Cardiac muscle cell (in vitro differentiated cells and primary cell): ENCODE data around the gene PIP4K2A. TPM values are rescaled to one million over a fixed set of nuclear protein-coding genes. Genes with fewer than 3 reads are reported as not detected.
A peak's percentile ranks its signal among the peaks of the same experiment; 100 is the strongest.

ENCODE experiments used
- DNase-seq, 2 donors: peaks; one replicate each; pipeline versions ENCODE4 v3.0.0 to v3.0.0-alpha.2; 2010 to 2017; ENCODE audit warnings: low read depth in 1 of 2, low spot score in 1 of 2
- H3K27ac ChIP-seq: fragments of 200-600 bp; sonication (generic); 2 replicates; pipeline ENCODE4 v1.5.1; 2016
- H3K27me3 ChIP-seq: fragments of 200-600 bp; sonication (generic); 2 replicates; pipeline ENCODE4 v1.6.0; 2016; ENCODE audit warnings: control low read depth
- H3K36me3 ChIP-seq: fragments of 200-600 bp; sonication (generic); 2 replicates; pipeline ENCODE4 v1.5.1; 2016; ENCODE audit warnings: control low read depth
- H3K4me1 ChIP-seq: fragments of 200-600 bp; sonication (generic); 2 replicates; pipeline ENCODE4 v1.8.1; 2017; ENCODE audit warnings: low read depth, mild to moderate bottlenecking, mixed run types
- H3K4me3 ChIP-seq: fragments of 200-600 bp; sonication (generic); 2 replicates; pipeline ENCODE4 v1.5.1; 2016; ENCODE audit warnings: mild to moderate bottlenecking
- H3K9me3 ChIP-seq: fragments of 200-600 bp; sonication (generic); 2 replicates; pipeline ENCODE4 v1.5.1; 2017; ENCODE audit warnings: low read depth, mild to moderate bottlenecking, control low read depth
- polyA plus RNA-seq: library from polyadenylated mRNA; unstranded; fragments of >200 nt; fragmentation: Nextera tagmentation; extraction: Ambion mirVana; gene quantifications from 2 replicates; pipeline ENCODE4 v1.2.1, GENCODE V29; 2016
- total RNA-seq: library from RNA; depleted of rRNA; stranded (reverse); fragments of >200 nt; gene quantifications from 2 replicates; pipeline ENCODE4 v1.2.3, GENCODE V29; 2016
- TF ChIP-seq, protein P1 (sequence below): IDR thresholded peaks from 2 replicates; pipeline ENCODE4 v1.5.1; 2012; ENCODE audit warnings: low read depth, mild to moderate bottlenecking, low read length

Gene PIP4K2A
- total and polyA plus RNA-seq, 2 experiments from 2014 or later: 12.1 to 23.9 TPM

DNA sequence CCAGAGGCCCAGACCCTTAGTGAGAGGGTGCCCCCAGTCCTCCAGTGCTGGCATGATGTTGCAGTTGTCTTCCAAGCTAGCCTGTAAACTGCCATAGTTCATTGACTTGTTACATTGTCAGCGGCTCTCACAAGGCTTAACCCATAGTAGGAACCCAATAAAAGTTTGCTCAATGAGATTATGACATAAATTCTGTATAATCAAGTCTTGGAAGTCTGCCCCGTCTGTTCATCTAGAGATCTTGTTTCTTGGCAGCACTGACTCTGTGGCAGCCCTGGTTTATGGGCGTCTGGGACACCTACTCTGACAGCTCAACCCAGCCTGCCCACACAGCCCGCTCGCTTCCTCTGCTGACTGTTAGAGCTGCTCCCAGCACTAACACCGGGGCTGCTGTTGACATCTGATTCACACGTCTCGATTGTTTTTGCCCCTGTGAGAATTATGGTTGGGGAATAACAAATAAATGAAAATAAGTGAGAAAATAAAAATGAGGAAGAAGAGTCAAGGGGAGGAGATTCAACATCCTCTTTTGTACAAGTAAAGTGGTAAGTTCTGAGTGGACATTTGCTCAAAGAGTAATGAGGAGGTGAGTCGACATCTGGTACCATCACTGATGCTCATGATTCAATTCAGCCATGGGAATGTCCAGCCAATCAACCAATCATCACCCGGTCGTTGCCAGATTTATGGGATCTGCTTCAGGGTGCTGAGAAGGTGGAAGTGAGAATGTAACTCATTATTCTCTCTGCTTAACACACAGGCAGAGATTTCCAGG lies 208.3 kb downstream of the PIP4K2A start:
- H3K27me3 ChIP-seq: no peaks in the 10 kb centered on the region
- no peak overlapping the region for H3K4me3 ChIP-seq
- H3K27ac ChIP-seq: no peak overlapping the region
- TF ChIP-seq, protein P1, sequence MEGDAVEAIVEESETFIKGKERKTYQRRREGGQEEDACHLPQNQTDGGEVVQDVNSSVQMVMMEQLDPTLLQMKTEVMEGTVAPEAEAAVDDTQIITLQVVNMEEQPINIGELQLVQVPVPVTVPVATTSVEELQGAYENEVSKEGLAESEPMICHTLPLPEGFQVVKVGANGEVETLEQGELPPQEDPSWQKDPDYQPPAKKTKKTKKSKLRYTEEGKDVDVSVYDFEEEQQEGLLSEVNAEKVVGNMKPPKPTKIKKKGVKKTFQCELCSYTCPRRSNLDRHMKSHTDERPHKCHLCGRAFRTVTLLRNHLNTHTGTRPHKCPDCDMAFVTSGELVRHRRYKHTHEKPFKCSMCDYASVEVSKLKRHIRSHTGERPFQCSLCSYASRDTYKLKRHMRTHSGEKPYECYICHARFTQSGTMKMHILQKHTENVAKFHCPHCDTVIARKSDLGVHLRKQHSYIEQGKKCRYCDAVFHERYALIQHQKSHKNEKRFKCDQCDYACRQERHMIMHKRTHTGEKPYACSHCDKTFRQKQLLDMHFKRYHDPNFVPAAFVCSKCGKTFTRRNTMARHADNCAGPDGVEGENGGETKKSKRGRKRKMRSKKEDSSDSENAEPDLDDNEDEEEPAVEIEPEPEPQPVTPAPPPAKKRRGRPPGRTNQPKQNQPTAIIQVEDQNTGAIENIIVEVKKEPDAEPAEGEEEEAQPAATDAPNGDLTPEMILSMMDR: no peak
- no peaks in the 10 kb centered on the region for H3K9me3 ChIP-seq
- DNase-seq: peak in 1 of 2 donors; percentile 5
- H3K36me3 ChIP-seq: no peaks in the 10 kb centered on the region
- H3K4me1 ChIP-seq: no peaks in the 10 kb centered on the region

DNA sequence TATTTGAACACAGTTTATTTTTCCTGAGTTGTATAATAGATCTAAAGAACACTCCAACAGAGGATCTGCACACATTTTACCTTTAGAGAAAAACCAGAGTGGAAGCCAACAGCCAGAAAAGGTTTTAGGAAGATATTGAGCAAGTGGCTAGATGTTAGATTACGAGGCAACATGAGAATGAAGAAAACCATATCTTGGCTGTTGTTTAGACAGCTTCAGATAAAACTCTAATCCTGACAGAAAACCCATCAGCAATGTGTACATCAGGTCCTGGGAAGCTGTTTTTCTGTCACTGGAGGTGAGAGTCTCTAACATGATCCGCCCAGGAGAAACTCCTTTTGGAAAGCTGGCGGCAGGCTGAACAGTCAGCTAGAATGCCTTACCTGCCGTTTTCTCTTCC lies 209.6 kb downstream of the PIP4K2A start:
- H3K4me1 ChIP-seq: no peaks in the 10 kb centered on the region
- no peak overlapping the region for H3K27ac ChIP-seq
- no peak overlapping the region for H3K4me3 ChIP-seq
- no peaks in the 10 kb centered on the region for H3K9me3 ChIP-seq
- no peaks in the 10 kb centered on the region for H3K27me3 ChIP-seq
- TF ChIP-seq, protein P1: no peak
- H3K36me3 ChIP-seq: no peaks in the 10 kb centered on the region
- no peak for DNase-seq

DNA sequence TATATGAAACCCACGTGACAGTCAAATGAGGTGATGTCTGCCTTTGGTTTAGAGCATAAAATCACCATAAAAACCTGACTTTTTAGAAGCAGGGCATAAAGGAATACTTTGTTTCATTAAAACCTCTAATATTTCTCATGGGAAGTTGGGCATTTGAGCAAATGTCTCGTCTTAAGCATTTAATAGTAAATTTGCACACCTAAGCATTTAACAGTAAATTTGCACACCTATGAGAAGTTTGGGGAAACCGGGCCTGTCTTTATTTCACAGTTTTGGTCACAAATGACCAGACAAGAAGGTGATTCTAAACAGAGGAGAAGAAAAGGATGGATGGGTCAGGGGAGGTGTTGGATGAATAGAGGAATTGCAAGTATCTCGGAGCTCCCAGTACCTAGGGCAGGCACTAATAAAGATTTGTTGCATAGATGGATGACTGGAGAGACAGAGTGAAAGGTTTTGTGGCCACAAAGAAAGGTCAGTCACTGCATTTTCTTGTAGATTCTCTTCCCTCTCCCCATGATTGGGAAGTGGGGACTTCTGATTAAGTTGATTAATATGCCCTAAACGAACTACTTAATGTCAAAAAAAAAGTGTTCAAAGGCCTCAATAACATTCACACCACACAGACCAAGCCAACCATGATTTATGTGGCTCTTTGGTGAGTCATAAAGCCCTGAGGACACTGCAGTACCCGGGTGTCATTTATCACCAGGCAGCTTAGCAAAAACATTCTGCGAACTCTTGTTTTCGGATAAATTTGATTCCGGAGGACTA lies 210.9 kb downstream of the PIP4K2A start:
- H3K27me3 ChIP-seq: no peaks in the 10 kb centered on the region
- no peaks in the 10 kb centered on the region for H3K9me3 ChIP-seq
- DNase-seq: no peak
- H3K36me3 ChIP-seq: no peaks in the 10 kb centered on the region
- H3K27ac ChIP-seq: no peak overlapping the region
- no peaks in the 10 kb centered on the region for H3K4me1 ChIP-seq
- no peak overlapping the region for H3K4me3 ChIP-seq
- TF ChIP-seq, protein P1: no peak

DNA sequence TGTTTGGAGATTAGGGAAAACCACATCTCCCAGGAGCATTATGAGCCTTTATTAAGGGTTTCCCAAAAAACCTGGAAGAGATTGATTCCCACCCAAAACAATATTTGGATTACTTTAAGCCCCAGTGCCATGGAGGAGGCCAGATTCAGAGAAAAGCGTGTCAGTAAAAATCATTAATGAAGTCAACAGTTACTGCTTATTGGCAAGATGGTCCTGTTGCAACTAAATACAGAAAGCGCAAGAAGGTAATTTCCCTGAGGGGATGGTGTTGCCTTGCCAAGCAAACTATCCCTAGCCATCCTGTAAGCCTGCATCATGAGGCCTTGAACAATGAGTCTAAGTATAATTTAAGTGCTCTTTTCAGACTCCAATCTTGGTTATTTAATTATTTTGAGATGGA lies 212.5 kb downstream of the PIP4K2A start:
- TF ChIP-seq, protein P1: no peak
- no peaks in the 10 kb centered on the region for H3K27me3 ChIP-seq
- no peaks in the 10 kb centered on the region for H3K9me3 ChIP-seq
- no peak overlapping the region for H3K27ac ChIP-seq
- no peaks in the 10 kb centered on the region for H3K36me3 ChIP-seq
- no peak for DNase-seq
- no peaks in the 10 kb centered on the region for H3K4me1 ChIP-seq
- H3K4me3 ChIP-seq: no peak overlapping the region

DNA sequence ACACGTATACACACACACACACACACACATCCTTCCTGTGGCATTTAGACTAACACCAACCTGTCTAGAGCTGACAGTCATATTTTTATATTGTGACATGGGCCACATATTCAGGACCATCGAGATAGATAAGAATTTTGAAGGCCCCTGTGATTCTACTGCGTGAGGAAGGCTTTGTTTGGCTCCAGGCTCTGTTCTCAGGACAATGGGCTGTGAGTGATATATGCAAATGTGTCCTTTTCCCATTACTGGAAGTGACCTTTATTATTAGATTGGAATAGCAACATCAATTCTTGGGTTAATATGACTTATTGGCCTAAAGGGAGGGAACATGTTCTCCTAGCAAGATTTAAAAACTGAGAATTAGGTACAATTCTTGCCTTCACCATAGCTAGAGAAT lies 213.0 kb downstream of the PIP4K2A start:
- Histone ChIP-seq H3K27me3 (no peaks in the 10 kb centered on the region), H3K27ac (no peak overlapping the region), H3K36me3 (no peaks in the 10 kb centered on the region), H3K4me3 (no peak overlapping the region), H3K4me1 (no peaks in the 10 kb centered on the region), H3K9me3 (no peaks in the 10 kb centered on the region)
- no peak for DNase-seq
- TF ChIP-seq, protein P1: no peak
